Measurements from ENCODE around the gene PTGR3.
"Not testable (repeated sequence)": the region's sequence is repeated elsewhere in the genome, so short reads cannot be mapped to it uniquely, and the experiment has no call there.

PTGR3 gene

DNA sequence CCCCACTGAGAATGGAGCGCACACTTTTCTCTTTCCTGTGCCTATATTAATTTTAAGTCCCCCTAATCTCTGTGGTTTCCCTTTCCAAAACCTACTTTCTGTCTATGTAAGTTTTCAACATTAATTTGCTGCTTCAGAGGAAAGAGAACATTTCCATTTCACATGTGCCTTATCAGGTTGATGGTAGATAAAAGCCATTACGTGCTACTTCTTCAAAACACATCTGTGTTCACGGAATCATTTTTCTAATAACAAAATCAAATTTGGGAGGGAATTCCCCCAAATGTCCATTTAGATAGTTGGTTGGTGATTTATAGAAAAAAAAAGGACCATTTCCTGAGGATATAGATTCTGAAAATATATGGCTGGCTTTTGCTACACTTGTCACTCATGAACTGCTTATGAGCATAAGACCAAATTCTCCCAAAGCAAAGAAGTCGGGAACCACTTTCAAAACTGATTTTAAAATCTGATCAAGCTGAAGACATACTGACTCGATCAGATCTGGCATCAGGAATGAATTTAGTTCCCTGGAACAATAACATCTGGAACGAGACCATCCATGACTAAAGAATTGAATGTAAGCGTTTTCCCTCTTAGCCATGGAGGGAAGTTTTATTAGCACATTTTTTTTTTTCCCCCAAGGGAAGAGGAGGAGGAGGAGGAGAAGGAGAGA is 8.2 kb downstream of the PTGR3 start:
- no peak for DNase-seq

DNA sequence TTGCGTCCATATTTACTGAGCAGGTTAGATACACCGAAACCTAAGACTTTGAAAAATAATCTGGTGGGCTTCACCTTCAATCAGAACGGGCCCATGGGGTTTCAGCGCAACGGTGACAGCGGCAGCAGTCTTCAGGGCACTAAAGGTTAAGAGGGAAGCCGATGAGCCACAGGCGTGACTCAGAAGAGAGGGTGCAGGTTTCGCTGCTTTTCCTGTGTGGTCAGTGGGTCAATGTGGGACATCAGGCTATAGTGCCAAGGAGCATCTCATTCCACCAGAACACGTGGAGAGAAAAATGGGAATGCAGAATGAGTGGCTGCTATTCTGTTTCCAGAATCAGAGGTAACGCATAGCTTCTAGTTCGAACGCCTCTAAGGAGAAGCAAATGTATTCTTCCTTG is 8.9 kb downstream of the PTGR3 start:
- no peak for DNase-seq

DNA sequence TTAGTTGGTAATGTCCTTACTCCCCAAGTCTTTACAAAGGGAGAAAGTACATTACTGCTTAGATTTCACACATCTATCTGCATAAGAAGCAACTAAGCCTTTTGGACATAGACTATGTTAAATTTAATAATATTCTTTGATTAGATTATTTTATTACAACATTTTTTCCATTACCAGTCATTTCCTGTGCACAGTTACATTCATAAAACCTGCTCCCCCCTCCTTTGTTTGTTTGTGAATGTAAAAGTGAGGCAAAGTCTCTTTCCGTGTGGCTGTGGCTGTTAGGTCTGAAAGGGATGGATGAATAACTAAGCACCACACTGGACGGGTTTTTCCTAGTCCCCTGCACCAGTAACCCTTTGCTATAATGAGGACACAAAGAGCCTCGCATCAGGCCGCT is 9.6 kb downstream of the PTGR3 start:
- no peak for DNase-seq

DNA sequence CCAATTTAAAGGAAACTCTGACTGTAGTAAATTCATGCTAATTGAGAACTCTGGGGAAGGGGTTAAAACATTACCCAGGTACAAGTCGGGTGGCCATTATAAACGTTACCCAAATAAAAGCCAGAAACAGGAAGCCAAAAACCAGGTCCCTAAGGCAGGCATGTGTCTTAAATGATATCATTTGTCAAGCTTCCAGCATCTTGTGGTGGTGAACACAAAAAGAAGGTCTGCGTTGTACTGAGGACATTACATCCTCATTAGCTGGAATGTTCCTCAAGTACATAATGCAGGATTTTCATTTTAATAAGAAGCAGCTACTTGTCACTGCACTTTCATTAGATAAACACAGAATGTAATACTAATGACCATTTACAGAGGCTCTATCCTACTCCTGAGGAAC is 10.9 kb downstream of the PTGR3 start:
- DNase-seq = no peak

DNA sequence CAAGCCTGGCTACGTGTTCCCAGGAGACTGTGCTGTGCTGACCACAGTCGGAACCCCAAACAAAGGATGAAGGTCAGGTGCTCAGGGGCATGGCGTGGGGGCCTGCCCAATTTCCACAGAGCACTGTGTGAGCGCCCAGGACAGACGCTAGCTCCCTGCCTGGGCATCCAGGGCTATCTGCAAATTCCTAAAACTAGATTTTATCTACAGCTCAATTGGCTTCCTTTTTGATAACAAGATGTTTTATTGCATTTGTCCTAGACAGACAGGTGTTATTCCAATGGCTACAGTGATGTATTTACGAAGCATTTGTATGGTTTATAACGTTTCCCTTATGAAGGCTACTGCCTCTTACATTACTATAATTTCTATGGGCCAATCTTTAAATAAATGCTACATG is 16.0 kb downstream of the PTGR3 start:
- no peak for DNase-seq

DNA sequence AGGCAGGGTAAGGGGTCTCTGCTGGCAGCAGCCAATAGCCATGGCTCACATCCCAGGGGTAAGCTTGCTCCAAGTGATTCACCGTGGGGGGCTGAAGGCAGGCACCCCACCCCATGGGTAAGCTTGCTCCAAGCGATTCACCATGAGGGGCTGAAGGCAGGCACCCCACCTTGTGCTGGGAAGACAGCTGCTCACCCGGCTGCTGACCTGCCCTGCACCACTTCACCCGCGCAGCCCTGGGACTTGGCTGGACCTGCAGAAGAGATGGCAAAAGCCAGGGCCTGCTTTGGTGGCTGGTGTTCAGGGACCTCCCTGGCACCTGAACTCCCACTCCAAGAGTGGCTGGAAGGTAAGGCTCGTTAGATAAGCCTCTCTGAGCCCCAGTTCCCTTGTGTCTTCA is 19.2 kb downstream of the PTGR3 start:
- DNase-seq = no peak

DNA sequence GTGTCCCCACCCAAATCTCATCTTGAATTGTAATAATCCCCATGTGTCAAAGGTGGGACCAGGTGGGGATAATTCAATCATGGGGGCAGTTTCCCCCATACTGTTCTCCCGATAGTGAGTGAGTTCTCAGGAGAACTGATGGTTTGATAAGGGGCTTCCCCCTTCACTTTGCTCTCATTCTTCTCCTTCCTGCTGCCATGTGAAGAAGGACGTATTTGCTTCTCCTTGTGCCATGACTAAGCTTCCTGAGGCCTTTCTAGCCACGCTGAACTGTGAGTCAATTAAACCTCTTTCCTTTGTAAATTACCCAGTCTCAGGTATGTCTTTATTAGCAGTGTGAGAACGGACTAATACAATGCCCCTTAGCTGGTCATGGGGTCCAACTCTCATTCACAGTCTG is 21.2 kb downstream of the PTGR3 start:
- not testable (repeated sequence) for DNase-seq

DNA sequence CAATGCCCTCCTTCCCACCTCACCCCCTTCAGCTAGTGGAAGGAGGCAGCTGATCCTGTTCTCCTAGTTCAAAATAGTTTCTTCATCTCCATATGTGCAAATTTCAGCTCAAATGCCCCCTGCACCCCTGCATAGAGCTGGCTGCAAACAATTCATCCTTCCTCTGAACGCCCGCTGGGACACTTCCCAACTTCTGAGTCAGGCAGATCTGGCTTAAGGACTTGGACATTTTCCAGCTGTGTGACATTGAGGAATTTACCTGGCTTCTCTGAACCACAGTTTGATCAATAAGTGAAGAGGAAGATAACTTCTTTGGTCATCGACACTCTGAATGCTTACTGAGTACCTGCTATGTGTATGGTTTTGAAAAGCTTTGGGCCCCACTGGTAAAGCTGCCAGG is 23.5 kb downstream of the PTGR3 start:
- no peak for DNase-seq

DNA sequence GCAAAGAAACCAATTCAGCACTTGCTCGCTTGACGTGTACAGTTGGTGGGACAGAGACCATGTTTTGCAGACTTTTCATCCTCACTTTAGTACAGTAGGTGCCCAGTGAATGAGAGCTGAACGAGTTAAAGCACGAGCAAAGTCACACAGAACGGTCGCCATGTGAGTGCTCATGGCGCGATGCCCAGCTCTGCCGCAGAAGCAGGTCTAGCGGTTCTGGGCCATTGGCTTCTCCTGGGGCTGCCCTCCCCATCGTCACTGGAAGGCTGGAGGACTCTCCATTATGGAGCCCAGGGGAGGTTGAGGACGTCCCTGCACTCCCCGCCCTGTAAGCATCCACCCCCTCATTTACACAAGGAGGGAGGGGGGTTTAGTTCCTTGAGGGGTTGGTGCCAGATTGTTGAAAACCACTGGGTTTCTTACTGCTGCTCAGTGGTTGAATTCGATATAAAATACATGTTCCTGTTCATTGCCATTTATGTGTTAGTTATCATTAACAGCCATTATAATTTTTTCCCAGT is 24.9 kb downstream of the PTGR3 start:
- DNase-seq = no peak

DNA sequence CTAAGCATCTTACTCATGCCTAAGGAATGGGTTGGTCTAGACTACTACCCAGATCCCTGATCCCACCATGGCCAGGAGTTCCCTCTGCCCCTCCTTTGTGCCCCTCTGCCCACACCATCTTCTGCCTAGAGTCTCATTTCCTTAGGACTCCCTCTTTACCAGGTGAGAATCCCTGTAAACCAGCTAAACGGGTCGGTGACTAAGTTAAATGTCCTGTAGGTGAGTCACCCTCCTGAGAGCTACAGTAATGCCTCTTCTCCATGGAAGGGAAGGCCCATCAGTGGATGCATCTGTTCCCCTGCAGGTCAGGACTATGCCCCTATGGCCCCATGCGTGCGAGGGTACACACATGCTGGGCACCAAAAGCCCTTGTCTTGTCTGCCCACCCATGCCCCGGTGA is 25.4 kb downstream of the PTGR3 start:
- no peak for DNase-seq

DNA sequence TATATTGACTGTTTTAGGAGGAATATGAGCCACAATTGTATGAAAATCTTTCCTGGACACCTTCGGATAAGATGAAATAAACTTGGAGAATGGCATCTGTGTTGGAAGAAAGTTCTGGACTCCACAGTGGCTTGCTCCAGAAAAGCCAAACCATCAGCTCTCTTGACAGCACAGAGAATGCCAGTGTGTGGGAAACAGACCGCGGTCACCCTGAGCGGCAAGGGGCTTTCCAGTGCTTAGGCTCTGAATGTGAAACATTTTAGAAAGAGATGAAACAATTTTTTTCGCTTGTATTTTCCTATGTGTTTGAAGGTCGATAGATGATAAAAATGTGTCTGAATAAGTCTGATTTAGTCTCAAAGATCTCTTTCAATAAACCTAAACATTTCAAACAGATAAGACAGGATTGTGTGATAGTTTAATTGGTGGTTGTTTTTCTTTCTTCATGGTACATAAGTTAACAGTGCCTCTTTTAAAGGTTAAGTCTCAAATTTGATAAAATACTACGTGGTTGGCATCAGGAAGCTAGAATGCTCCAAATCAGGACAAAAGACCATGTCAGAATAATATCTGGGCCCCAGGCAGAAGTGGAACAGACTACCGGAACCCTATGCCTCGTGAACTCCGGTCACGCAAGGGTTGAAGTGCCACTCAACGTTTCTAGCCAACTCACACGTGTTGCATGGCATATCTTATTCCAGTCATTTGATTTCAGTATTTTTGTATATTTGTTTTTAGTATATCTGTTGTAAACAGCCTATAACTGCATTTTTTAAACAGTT is 28.9 kb downstream of the PTGR3 start:
- no peak for DNase-seq

DNA sequence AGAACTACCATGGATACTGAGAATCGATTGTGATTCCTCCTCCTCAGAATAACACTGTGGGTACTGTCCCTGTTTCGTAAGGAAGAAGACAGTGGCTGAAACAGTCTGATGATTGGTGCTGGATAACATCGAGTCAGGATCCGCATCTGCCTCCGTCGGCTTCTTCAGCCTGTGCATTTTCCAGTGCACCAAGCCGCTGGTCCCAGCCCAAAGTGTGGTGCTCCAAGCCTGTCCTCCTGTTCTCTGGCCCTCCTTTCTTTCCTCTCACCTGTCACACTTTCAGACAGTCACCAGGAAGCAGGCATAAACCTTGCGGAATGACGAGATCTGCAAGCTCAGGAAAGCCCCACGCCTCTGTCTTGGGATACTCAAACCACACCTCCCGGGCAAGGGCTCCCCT is 30.6 kb downstream of the PTGR3 start:
- no peak for DNase-seq

DNA sequence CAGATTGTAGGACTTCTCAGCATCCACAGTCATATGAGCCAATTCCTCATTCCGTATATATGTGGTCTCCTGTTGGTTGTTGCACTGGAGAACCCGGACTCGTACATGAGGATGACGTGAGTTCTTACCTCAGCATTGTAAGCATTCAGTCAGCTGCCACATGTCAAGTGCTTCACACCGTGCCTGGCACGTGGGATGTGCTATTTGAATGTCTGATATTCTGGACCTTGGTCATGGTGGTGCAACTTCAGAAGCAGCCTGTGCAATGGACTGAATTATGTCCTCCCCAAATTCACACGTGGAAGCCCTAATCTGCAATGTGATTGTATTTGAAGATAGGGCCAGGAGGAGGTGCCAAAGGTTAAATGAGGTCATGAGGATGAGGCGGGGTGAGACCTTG is 32.1 kb downstream of the PTGR3 start:
- no peak for DNase-seq

DNA sequence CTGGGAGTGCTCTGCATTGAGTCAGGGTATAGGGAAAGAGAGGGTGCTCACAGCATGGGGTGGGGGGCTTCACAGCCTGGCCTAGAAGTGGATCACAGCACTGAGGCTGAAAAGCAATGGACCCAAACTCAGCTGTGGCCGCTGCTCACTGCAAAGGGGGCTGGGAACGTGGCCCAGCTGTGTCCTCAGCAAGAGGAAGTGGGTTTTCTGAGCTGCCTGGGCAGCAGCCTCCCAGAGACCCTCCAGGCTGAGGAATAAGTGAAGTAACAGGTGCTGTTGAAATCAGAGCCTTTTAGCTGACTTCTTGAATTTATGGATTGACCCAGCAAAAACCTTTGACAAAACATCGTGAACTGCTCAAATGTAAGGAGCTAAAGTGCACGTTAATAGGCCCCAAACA is 35.2 kb downstream of the PTGR3 start:
- no peak for DNase-seq

DNA sequence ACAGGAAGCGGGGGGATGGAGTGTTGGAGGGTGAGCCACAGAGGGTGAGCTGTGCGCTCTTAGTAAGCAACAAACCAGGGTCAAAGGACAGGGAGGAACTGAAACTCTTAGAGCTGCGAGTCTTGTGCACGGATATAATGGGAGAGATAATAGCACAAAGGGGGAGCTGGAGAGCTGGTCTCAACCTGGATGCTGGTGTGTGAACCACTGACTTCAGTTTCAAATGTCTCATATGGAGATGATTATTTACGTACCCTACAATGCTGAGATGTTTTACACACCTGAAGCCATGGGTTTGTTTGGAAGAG is 35.9 kb downstream of the PTGR3 start:
- no peak for DNase-seq

DNA sequence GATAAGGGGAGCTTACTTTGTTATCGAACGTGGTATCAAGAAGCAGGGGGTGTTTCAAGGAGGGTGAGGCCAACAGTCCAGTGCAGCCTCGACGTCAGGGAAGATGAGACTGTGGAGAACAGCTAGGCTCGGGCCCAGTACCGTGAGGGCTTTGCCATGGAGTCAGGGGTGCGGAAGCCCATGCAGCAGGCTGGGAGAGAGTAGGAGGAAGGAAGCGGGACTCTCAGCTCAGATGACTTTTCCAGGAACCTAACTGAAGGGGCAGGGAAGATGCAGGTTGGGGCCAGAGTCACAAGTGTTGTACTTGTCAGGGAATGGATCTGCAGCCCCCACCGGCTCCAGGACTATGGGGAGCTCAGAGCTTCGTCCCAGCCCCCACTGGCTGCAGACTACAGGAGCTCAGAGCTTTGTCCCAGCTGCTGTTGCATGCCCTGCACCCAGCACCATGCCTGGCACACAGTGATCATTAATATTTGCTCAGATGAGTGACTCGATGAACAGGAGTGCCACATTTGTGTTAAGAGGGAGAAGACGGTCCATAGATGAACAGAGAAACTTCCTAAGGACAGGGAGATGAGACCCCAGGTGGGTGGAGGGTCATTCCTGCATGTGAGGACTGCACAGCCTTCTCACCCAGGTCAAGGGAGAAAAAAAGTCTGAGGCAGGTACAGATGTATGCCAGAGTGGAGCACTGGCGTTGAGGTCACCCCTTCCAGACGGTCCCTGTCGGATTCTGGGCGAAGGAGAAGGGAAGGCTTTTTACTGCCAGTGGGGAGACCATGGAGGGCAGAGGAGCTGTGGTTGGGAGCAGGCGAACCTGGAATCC is 36.4 kb downstream of the PTGR3 start:
- no peak for DNase-seq

DNA sequence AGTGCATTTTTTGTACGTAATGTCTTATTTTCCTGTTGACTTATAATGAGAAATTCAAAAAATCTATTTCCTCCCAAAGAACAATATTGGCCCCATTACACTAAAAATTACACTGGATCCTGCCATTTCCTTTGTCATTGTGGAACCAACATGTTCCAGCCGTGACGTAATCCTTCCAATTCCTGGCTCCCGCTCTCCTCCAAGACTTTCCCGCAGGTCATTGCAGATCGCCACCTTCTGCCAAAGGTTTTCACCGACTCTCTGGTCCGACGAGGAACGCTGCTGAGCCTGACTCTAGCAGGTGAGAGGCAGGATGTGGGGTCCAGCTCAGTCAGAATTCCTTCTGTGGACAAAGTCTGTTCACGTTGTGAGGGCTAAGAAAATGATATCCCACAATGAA is 38.0 kb downstream of the PTGR3 start:
- no peak for DNase-seq

DNA sequence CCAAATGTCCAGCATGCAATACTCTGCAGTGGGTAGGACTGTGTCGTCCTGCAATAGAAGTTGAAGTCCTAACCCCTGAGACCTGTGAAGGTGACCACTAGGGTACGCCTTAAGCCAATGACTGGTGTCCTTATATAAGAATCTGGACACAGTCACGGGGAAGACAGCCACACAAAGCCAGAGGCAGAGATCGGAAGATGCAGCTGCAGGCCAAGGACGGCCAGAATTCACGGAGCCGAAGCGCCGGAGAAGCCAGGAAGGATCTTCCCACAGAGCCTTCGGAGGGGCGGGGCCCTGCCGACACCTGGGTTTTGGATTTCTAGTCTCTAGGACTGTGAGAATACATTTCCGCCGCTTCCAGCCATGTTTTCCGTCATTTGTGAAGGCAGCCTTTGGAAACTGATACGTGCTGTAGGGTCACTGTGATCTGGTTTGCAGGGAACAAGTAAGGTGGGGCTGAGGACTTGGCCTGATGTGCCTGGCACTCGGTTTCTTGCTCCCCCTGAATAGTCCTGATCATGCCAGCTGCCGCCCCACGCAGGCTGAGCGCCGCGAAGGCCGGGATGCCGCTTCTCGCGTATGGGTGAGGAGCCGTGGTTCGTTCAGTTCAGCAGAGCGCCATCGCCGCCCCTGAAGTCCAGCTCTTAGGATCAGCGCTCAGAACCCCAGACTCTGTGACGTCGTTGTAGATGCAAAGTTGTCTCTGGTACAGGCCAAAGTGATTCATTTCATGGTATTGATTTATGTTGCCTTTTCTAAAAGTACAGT is 38.7 kb downstream of the PTGR3 start:
- no peak for DNase-seq

DNA sequence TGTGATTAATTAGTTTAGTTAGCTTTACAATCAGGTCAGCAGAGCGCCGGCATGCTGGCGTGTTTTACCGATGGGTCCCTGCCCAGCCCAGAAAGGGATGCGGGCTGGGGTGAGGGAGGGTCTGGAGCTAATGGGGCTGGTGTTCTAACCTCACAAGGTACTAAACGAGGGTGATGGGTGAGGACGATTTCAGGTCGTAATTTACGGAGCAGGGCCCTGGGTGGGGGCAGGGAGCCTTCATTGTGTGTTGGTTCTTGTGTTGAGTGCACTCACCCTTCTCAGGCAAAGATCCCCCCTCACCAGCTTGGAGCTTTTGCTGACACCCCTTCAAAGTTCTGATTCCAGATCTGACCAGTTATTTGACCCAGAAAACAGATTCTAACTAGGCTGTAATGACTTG is 39.5 kb downstream of the PTGR3 start:
- DNase-seq = no peak

DNA sequence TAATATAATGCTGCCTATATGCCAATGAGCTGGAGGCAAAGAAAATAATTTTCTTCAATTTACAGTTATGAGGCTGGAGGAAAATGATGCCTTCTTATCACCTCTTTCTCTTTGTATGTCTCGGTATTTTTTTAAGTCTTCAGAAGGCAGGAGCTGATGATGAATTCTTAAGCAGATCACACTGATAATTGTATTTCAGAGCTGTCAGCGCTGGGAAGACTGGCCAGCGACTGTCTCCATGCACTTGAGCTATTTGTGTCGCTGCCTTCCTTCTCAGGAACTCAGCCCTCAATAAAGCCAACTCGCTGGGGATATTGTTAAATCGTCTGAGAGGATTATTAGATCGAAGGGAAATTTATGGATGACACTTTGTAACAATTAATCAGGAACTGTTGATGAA is 40.3 kb downstream of the PTGR3 start:
- DNase-seq = no peak

DNA sequence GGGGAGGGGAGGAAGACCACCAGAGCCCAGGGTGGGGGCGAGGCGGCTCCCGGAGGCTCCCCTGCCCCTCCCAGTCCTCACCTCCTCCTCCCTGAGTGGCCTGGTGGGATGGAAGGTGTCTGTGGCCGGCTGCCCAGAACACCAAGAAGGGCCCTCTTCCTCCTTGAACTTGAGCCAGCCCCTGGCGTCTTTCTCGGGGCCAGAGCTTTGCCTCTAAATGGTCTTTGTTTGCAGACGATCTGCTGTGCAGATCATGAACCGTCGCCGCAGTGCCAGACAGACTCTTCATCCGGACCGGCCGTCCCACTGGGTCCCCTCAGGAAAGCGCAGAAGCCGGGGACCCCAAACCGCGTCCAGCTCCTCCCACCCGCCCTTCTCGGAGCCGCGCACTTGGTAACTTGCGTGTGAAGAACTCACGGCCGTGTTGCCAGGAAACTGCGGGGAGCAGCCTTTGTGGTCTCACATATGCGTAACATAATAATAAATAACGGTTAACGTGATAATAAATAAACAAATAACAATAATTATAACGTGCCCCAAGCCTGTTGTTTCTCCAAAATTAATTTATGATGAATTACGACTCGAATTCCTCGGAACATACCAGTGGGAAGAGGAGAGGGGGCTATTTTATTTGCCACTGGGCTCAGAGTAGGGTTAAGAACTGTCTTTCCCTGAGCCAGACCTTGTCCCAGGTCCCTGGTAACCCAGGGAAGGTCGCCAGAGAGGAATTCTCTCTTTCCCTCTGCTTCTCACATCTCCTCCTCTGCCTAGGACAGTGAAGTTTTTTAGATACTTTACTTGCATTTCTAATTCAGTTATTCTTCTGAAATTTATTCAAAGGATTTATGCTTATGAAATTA is 41.0 kb downstream of the PTGR3 start:
- DNase-seq = no peak

DNA sequence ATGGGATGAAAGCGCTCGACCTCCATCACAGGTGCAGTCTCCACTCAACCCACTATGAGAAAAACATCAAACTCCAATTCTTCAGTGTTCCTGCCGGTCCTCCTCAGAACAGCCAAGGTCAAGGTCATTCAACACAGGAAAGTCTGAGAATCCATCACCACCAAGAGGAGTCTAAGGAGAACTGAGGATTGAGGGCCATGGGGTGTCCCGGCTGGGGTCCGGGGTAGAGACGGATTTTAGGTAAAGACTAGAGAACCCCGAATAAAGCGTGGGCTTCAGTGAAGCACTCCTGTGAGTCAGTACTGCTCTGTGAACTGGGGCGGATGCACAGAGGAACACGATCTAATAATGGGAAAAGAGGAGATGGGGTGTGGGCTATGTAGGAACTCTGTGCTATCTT is 41.8 kb downstream of the PTGR3 start:
- DNase-seq = no peak
